Peyer's patch (tissue), 4 donors: Measurements from ENCODE around the gene GPAT3.

Experiments used
- POLR2A ChIP-seq, 2 donors: fragments of 450-650 bp; IDR thresholded peaks; one replicate each; pipeline ENCODE4 v1.5.1; 2017; ENCODE audit warnings: antibody characterized with exemption in 2 of 2, mild to moderate bottlenecking in 2 of 2, moderate library complexity in 2 of 2
- TF ChIP-seq, protein P1 (sequence below), 6 experiments: fragments of 450-650 bp in 4 of 6; fragments of 200-600 bp in 2 of 6; sonication (generic) in 1 of 6; IDR thresholded peaks; one replicate each; pipeline ENCODE4 v1.5.1; 2017 to 2019; ENCODE audit warnings: antibody characterized with exemption in 6 of 6, mild to moderate bottlenecking in 3 of 6, moderate library complexity in 1 of 6

DNA sequence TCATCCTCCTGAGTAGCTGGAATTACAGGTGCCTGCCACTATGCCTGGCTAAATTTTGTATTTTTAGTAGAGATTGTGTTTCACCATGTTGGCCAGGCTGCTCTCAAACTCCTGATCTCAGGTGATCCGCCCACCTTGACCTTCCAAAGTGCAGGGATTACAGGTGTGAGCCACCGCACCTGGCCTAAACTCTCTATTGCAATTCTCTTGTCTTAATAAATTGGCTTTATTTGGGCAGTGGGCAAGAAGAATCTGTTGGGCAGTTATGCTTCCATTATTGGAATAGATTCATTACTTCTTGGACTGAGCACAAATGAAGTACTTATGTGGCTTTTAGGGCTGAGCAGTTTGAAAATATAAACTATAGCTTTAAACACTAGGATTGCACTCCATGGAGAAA, 8.2 kb upstream of the GPAT3 start:
- TF ChIP-seq, protein P1, sequence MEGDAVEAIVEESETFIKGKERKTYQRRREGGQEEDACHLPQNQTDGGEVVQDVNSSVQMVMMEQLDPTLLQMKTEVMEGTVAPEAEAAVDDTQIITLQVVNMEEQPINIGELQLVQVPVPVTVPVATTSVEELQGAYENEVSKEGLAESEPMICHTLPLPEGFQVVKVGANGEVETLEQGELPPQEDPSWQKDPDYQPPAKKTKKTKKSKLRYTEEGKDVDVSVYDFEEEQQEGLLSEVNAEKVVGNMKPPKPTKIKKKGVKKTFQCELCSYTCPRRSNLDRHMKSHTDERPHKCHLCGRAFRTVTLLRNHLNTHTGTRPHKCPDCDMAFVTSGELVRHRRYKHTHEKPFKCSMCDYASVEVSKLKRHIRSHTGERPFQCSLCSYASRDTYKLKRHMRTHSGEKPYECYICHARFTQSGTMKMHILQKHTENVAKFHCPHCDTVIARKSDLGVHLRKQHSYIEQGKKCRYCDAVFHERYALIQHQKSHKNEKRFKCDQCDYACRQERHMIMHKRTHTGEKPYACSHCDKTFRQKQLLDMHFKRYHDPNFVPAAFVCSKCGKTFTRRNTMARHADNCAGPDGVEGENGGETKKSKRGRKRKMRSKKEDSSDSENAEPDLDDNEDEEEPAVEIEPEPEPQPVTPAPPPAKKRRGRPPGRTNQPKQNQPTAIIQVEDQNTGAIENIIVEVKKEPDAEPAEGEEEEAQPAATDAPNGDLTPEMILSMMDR (IDR thresholded peaks at IDR 0.05) = no peak
- TF ChIP-seq POLR2A (IDR thresholded peaks at IDR 0.05) = no peak
